GM18868 (cell line): Measurements from ENCODE around the gene BLOC1S6.
A peak's percentile ranks its signal among the peaks of the same experiment; 100 is the strongest.
"Not testable (repeated sequence)": the region's sequence is repeated elsewhere in the genome, so short reads cannot be mapped to it uniquely, and the experiment has no call there.

Source experiments
- ATAC-seq: cut with Tn5 transposase; IDR thresholded peaks from one replicate; pipeline ENCODE4 v1.9.1; 2021; ENCODE audit warnings: mild to moderate bottlenecking, moderate library complexity; ENCODE audit not compliant: unreplicated experiment

Gene BLOC1S6

DNA sequence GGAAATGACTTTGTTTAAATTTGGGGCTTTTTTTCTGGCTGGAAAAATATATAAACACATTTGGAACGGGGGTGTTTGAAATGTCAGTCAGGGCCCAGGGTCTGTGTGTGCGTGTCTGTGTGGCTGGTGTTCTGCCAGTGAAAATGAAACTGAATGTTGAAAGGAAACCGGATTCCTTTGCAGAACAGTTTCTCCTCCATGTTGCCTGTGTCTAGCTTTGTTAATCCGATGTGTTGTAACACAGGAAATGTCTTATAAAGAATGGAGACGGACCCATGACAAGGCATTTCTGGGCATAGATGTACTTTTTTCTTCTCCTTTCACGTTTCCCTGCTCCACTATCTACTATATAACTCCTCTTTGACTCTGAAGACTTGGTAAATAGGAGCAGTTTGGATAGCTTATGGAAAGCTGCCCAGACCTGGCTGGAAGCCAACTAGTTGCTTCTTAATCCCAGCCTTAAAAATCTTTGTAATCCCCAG, 50.4 kb downstream of the BLOC1S6 start:
- peak; percentile 54 for ATAC-seq

DNA sequence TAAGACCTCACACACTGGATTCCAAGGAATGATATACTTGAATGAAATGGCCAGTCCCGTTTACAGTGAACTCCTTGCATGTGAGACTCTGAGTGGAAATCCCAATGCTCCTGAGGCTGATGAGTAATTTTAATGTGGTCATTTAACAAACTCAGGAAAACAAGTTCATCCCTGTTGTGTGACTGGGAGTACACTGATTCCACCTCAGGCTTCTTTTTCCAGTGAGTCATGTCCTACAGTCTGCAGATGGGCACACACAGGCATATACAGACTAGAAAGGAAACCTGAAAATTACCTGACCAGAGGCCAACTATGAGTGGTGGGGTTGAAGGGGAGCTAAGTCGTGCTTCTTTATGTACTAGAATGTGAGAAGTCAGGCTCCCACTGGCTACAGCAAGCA, 53.4 kb downstream of the BLOC1S6 start:
- no peak for ATAC-seq

DNA sequence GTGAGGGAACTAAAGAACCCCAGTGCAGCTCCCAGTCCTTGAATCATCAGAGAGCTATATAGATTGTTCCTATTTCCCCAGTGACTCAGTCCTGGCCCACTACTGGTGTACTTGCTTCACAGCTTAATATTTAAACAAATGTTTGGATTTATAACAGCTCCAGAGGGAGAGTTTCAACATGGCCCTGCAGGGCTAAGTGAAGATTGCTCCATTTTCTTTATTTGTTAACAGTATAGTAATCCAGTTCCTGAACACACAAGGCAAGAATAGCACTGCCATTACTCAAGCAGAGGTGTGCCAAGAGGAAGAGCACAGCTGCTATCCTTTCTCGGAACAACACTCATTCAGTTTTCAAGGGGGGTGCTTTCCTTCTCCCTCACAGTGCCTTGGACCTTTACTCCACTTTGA, 54.2 kb downstream of the BLOC1S6 start:
- ATAC-seq, result no peak

DNA sequence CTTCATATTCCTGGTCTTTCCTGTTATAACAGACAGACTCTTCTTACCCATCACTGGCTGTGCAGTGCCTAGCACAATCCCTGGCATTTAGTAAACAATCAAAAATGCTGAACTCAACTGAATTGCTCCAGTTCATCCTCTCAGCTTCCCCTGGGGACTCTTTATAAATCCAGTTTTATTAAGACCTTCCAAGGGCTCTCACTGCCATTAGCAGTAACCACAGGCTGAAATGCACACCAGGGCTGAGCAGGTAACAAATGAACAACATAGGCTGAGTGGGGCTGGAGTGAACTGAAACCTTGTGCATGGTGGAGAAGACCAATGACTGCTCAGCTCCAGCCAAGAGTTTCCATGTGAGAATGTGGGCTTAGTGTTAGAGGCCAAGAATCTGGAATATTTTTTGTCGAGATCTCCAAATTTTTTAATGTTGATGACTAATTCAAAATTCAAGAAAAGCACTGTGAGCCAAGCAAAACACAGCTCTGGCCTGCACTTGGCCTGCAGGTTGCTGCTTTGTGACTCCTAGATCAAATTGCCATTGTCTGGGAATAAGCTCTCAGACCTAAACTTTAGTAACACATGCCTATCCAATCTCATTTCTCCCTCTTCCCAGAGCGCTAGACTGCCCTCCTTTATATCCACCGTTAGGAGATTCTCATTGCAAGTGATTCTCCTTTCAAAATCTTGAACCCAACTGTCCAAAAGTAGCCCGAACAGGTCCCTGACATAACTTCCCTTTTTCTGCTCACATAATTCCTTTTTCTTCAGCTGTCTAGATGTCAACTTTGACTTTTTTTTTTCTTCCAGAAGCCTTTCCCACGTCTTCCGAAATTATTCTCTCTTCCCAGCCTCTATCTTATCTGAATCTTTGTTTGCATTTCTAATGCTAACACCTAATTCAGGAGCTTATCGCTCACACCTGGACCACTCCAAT, 55.1 kb downstream of the BLOC1S6 start:
- no peak for ATAC-seq

DNA sequence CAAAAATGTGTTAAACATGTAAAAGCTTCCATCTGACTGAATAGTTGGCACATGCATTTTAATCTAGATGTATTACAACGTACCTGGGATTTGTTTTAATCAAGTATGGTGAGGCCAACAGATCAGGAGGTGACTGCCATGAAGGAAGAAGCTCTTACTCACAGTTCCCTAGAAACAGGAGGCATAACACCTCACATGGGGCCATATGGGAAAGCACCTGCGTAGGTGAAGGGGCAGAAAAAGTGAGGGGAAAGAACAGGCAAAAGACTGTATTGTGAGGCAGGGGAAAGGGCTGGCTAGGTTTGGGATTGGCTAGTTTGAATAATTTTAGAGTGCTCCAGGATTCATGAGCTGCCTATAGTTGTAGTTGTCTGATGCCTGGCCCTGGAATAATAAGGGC, 57.3 kb downstream of the BLOC1S6 start:
- ATAC-seq, result no peak

DNA sequence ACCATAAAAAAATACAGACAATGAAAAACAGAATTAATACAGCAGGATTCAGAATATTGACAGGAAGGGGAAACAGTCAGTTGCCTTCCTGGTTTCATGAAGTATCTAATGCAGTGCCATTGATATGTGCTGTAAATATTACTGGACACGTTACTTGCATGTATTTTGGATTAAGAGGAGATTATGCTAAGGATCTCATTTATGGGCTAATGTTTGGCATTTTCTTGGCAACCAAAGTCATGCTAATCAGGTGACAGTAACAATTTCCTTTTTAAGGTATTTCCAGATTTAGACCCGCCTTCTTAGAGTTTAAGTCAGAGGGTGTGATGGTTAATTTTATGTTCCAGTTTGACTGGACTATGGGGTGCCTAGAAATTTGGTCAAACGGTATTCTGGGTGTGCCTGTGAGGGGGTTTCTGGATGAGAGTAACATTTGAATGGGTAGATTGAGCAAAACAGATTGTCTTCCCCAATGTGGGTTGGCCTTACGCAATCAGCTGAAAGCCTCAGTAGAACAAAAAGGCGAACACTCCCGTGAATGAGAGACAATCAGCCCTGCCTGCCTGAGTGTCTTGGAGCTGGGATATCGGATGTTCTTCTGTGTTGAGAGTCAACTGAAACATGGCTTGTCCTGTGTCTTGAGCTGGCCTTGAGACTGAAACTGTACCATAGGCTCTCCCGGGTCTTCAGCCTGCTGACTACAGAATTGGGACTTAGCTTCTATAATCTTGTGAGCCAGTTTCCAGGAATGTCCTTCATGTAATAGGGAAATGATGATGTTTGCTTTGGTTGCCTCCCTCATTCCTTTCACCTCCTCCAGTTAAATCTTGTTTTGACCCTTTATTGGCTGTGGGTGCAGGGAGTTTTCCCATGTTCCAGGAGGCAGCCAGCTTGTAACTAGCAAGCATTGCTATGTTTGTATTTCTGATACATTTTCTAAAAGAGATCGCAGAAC, 58.1 kb downstream of the BLOC1S6 start:
- ATAC-seq, result no peak

DNA sequence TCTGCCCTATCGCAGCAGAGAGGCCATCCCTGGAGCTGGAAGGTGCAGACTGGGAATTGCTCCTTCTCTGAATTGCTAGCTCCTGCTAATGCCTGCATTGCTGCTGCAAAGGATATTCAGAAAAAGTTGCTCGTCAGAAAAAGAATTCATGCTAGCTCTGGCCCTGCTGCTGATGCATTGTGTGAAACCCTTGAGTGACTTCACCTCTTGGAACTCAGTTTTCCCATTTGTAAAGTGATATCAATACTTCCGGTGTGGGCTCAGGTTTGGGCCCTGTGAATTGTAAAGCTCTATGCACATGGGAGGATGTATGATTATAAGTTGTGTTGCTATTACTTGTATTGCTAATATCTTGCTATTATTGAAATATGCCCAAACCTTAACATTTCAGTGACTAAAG, 59.0 kb downstream of the BLOC1S6 start:
- ATAC-seq, result no peak

DNA sequence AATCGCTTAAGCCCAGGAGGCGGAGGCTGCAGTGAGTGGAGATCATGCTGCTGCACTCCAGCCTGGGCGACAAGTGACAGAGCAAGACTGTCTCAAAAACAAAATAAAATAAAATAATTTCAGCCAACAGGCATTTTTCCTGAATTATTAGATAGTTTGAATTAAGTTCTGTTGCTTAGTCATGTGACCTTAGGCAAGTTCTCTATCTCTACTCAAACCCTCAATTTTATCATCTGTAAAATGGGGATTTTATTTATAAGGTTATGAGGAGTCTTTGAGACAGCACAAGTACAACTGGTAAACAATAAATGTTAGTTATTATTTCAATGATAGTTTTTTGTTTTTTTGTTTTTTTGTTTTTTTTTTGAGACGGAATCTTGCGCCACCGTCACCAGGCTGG, 60.6 kb downstream of the BLOC1S6 start:
- no peak for ATAC-seq

DNA sequence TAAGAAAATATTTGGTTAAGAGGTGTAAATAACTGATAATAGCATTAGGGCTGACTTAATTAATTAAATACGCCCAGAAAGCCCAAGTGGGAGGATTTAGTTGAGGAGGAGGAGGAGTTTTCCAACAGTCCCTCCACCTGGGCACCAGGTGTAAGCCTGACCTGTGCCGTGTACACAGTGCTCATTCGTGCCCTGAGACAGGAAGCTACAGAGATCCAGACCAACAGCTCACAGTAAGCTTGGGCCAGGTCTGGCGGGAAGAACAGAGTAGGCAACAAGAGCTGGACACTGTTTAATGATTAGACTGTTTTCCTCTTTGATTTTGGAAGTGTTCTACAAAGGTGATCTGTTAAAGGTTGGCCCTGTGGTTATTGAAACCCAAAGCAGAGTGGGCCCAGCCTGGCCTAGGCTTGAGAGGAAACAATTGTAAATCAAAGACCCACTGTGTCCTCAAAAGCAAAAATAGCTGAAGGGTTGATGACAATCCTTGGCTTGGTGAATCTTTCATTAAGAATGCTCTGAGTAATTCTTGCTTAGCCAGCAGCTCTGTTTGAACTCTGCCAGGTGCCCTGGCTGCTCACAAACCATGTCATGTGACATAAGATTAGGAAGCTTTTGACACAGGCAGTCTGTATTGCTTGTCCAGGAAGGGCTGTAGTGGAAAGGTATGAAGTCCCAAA, 61.5 kb downstream of the BLOC1S6 start:
- peak; percentile 56 for ATAC-seq

DNA sequence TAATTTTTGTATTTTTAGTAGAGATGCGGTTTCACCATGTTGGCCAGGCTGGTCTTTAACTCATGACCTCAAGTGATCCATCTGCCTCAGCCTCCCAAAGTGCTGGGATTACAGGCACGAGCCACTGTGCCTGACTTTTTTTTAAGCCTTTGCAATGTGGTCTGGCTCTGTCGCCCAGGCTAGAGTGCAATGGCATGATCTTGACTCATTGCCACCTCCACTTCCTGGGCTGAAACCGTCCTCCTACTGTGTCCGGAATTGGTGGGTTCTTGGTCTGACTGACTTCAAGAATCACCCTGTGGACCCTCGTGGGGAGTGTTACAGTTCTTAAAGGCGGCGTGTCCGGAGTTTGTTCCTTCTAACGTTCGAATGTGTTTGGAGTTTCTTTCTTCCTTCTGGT, 62.8 kb downstream of the BLOC1S6 start:
- not testable (repeated sequence) for ATAC-seq

DNA sequence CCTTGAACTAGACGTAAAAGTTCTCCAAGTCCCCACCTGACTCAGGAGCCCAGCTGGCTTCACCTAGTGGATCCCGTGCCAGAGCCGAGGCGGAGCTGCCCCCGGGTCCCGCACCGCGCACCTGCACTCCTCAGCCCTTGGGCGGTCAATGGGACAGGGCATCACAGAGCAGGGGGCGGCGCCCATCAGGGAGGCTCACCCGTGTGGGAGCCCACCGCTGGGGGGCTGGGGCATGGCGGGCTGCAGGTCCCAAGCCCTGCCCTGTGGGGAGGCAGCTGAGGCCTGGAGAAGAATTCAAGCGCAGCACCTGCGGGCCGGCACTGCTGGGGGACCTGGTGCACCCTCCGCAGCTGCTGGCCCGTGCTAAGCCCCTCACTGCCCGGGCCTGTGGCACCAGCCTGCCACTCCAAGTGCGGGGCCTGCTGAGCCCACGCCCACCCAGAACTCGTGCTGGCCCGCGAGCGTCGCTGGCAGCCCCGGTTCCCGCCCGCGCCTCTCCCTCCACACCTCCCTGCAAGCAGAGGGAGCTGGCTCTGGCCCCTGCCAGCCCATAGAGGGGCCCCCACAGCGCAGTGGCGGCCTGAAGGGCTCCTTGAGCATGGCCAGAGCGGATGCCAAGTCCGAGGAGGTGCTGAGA, 63.8 kb downstream of the BLOC1S6 start:
- ATAC-seq, result no peak

DNA sequence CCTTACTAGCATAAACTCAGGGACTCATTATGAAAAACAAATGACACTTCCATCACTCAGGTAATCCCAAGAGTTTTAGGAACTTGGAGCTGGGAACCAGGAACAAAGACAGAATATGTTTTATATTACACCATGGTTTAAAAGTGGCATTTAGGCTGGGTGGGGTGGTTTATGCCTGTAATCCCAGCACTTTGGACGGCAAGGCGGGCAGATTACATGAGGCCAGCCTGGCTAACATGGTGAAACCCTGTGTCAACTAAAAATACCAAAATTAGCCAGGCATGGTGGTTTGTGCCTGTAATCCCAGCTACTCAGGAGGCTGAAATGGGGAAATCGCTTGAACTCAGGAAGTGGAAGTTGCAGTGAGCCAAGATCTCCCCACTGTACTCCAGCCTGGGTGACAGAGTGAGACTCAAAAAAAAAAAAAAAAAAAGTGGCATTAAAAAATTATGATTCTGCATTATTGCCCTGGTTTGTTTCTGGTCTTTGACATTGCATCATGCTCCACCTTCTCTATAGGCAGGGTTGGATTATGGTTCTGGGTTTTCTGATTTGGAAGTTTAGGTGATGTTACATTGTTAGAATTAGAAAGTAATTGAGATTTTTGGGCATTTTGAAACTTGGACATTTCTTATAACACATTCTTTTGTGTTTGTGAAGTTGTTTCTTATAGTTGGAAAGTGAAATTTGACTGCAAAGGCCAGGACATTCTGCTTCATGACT, 66.7 kb downstream of the BLOC1S6 start:
- no peak for ATAC-seq

DNA sequence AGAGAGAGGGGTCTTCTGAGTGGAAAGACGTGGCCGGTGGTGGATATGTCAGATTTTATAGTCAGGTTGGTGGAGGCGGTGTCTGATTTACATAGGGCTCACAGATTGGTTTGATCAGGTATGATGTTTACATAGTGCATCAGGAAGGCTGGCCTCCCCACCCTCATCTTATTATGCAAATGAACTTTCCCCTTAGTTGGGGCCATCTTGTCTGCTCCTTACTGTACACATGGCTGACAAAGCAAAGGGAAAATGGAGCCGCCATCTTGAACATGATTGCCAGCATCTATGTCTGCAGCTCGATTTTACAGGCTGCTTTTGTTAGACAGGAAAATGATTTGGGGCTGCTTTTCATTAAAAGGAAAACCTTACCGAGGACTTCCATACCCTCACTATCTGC, 67.6 kb downstream of the BLOC1S6 start:
- ATAC-seq, result no peak

DNA sequence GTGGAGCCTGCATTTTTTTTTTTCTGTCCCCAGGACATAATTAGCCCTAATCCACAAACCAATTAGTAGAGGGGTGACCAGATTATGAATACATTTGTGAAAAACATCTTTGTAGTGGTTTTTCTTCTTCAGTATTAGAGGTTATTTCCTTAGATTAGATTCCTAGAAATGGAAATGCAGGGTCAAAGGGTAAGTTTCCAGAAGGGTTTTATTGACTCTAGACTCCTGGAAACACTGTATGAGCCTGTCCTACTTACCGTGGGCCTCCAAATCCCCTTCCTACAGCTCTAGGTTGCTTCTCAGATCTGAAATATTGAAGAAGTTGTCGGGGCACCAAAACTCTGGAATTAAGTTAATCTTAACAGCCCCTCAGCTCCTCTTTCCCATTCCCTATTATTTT, 70.1 kb downstream of the BLOC1S6 start:
- no peak for ATAC-seq

DNA sequence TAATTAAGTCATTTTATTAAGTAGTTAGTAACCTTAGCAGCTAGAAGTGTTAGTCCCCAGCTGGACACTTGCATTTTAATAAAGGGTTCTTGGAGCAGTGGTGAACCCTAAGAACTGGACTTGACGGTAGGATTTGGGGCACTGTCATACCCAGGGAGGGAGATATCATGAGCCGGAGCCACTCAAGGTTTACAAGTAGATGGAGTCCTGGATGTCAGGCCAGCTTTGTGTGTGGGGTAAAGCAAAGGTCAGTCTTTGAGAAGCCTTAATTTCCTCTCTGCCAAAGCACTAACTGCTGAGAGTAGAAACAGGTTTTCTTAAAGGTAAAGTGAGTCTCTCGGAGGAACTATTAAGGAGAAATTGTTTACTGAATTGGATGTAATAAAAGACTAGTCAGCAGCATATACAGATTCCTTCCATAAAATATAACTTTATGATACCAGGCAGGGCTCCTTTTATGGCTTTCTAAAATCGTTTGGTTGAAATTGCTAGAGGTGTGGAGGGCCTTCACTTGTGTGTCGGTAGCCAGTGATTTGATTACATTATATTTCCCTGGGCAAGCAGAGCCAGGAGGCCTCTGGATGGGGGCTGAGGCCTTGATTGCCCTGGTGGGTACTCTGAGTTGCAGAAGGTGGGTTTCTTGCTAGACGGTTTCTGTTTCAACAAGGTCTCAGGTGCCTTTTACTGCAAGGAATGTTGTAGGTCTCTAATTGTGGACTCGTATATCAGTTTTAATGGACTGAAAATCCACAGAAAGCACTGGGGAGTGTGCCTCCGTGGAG, 70.8 kb downstream of the BLOC1S6 start:
- ATAC-seq, result no peak
